IPS DF 4.7 (cell line): ENCODE measurements around the gene GNA12.
"Not testable (repeated sequence)": the region's sequence is repeated elsewhere in the genome, so short reads cannot be mapped to it uniquely, and the experiment has no call there.

Source experiments
- DNase-seq: peaks from one replicate; pipeline ENCODE4 v3.0.0-alpha.2; 2013; ENCODE audit warnings: low spot score; ENCODE audit errors: extremely low read depth

GNA12 gene

DNA sequence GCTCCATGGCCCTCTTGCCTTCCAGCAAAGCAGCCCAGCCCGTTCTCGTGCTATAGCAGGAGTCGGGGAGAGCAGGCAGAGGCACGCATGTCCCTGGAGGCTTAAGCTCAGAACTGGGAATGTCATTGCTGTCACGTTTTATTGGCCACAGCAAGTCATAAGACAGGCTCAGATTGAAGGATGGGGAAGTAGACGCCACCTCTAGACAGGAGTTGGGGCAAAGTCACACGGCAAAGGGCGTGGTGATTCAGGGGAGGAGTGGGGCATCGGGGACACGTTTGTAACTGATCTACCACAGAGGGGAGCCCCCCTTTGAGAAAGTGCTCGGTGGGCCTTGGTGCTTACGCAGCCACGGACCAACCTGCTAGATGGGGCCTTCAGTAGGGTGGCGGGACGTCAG lies 165.7 kb downstream of the GNA12 start:
- not testable (repeated sequence) for DNase-seq
